Fibroblast of mammary gland (primary cell): Measurements from ENCODE around the gene ZIC4.

ENCODE experiments used
- DNase-seq: peaks from one replicate; pipeline ENCODE4 v3.0.0-alpha.2; 2010; ENCODE audit warnings: low read depth
- H3K4me3 ChIP-seq: 2 replicates; pipeline ENCODE4 v1.5.1; 2011; ENCODE audit warnings: low read depth, mild to moderate bottlenecking, low read length, moderate library complexity; ENCODE audit not compliant: control insufficient read depth
- CTCF ChIP-seq: conservative IDR thresholded peaks from 2 replicates; pipeline ENCODE4 v1.5.1; 2011; ENCODE audit warnings: low read depth, low read length, inconsistent platforms; ENCODE audit not compliant: control insufficient read depth, insufficient read depth

ZIC4 gene

DNA sequence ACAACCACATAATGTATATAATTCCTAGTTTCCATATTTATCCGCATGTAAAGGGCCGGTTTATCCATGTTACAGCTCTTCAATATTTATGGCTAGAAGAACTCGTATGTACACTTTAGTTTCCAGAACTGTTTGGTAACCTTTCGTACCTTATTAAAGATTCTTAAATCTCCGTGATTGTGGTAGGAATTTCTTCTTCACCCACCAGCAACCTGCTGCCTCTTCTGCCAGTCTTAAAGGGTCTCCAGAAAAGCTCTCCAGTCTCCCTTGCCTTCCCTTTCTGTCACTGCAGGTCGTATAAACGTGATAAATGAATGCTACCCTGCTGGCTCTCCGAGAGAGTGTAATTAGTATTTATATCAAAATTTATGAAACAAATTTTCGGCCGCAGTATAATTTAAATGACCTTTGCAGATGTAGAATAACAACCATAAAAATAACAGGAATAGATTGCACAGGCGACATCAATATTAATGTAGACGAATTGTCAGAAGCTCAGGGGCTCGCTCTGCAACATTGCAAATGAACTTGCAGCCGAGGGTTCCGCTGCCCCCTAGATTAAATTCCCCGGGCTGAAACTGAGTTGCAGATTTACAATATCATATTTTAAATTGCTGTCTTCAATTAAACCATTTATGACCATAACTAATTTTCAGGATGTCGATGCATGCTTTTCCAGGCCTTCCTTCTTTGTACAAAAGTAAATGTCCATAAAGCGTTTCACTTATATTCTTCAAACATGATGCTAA, 8.2 kb upstream of the ZIC4 start:
- DNase-seq = no peak

DNA sequence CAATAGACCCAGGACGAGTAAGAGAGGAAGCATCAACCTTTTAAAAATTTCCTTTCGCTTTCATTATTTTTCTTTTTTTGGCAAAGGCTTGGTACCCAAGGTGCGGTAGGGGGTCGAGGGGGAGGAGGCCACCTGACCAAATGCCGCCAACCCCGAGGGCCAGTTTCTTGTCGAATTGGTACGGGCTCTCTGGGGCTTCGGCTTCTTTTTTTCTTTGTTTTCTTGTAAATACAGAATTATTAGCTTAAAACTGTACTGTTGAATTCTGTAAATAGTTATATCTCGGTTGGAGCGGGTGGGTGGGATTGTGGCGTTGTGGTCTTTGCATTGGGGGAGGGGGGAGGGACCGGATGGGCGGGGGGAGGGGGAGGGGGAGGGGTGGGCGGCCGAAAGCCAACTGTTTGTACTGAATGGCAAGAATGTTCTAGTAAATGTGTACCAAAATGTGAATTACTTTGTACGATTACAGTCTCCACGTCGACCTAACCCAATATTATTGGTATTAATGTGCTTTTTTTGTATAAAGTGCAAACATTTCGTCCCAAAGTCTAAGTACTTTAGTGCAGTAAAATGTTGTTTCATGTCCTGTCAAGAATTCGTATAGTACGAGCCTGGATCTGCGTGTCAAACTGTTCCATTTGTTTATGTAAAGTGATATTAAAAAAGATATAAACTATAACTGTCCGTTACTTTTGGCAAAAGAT, 7.5 kb upstream of the ZIC4 start:
- no peak for TF ChIP-seq CTCF
- no peak for DNase-seq
- no peak overlapping the region for H3K4me3 ChIP-seq

More for the DNA sequence above, 8.2 kb upstream of the ZIC4 start:
- H3K4me3 ChIP-seq = no peak overlapping the region
- no peak for TF ChIP-seq CTCF

DNA sequence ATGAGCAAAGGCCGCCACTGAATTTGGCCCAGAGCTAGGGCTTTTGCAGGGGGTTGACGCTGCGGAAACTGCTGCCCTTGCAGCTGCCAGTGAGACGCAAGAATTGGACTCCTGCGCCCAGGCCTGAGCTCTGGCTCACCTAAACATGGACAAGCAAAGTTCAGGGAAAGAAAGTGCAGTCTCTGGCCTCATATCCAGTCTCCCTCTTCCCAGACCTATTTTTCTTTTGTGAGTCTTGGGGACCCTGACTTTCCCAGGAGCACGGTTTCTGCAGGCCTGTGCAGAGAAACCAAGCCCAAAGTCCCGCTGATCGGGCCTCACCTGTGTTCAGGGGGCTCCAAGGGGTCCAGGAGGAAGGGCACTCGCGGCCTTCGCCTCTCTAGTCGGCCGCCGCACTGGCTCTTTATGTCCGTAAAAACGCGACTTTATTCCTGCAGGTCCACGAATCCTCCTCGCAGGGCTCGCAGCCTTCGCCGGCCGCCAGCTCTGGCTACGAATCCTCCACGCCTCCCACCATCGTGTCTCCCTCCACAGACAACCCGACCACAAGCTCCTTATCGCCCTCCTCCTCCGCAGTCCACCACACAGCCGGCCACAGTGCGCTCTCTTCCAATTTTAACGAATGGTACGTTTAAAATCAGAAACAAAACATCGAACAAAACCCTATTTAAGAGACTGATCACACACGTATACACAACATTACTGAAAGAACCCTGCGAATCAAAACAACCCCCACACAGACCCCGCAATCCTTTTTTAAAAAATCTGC, 6.8 kb upstream of the ZIC4 start:
- no peak for TF ChIP-seq CTCF
- DNase-seq = no peak
- H3K4me3 ChIP-seq = no peak overlapping the region

GRCh38 chr3:147412261-147412916, 6.0 kb upstream of the ZIC4 start:
- H3K4me3 ChIP-seq = no peak overlapping the region
- no peak for DNase-seq
- TF ChIP-seq CTCF = no peak

GRCh38 chr3:147411815-147412241, 5.5 kb upstream of the ZIC4 start:
- no peak overlapping the region for H3K4me3 ChIP-seq
- no peak for DNase-seq
- no peak for TF ChIP-seq CTCF

- peak; percentile 26 for DNase-seq
- peak overlapping the region; percentile 25 for H3K4me3 ChIP-seq
- no peak for TF ChIP-seq CTCF
Observed at GRCh38 chr3:147411238-147411814, 5.0 kb upstream of the ZIC4 start.
